Metanephros (tissue), 2 donors: ENCODE data around the gene AKAP8L. TPM values are rescaled to one million over a fixed set of nuclear protein-coding genes. Genes with fewer than 3 reads are reported as not detected.

Experiments
- small RNA-seq: library from RNA; depleted of rRNA; stranded (forward); fragments of <200 nt; gene quantifications from one replicate; pipeline ENCODE3, GENCODE V24; 2014; ENCODE audit warnings: low replicate concordance
- total RNA-seq: library from RNA; depleted of rRNA; stranded (reverse); fragments of >200 nt; gene quantifications from one replicate; pipeline ENCODE4 v1.2.3, GENCODE V29; 2014

AKAP8L gene
- total RNA-seq, result 114 TPM

DNA sequence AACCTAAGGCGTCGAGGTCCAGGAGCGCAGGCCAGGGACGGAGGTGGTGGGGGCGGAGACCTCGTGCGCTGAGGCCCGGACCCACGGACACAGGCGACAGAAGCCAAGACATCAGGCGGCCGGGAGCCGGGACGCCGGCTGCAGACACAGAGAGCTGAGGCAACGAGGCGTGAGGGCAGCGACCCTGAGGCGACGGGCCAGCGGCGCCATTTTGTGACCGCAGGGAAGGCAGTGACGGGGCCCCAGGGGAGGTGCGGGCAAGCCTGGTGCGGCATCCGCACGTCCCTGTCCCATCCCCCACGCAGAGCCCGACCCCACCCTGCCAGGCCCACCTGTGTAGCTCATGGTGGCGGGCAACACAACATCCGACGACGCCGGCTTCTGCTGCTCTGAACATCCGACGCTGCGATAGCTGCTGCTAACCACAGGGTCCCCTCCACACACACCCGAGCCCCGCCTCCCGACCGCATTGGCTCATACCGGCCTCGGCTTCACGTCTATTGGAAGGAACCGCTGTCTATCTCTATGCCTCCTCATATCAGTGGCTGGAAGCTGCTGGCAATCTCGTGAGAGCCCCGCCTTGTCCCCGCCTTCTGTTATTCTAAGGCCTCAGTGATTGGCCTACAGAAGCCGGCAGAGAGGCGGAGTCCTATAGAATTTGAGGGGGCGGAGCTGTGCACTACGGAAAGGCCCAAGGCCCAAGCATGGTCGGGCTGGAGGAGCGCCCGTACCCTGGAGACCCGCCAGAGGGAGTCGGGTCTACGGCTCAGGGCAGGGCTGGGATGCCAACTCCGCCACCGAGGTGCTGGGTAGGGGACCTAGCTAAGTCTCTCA, at the start of gene AKAP8L:
Gene AKAP8L (minus strand): TSS at position 410 of the 834 bp plus-strand sequence. CDS start 65 bp downstream, at position 345.

GRCh38 chr19:15464394-15465385, 45.9 kb upstream of the AKAP8L start, which contains the start of gene RASAL3:
Gene RASAL3 (minus strand): TSS chr19:15464544. CDS start chr19:15464358, 186 bp downstream.

DNA sequence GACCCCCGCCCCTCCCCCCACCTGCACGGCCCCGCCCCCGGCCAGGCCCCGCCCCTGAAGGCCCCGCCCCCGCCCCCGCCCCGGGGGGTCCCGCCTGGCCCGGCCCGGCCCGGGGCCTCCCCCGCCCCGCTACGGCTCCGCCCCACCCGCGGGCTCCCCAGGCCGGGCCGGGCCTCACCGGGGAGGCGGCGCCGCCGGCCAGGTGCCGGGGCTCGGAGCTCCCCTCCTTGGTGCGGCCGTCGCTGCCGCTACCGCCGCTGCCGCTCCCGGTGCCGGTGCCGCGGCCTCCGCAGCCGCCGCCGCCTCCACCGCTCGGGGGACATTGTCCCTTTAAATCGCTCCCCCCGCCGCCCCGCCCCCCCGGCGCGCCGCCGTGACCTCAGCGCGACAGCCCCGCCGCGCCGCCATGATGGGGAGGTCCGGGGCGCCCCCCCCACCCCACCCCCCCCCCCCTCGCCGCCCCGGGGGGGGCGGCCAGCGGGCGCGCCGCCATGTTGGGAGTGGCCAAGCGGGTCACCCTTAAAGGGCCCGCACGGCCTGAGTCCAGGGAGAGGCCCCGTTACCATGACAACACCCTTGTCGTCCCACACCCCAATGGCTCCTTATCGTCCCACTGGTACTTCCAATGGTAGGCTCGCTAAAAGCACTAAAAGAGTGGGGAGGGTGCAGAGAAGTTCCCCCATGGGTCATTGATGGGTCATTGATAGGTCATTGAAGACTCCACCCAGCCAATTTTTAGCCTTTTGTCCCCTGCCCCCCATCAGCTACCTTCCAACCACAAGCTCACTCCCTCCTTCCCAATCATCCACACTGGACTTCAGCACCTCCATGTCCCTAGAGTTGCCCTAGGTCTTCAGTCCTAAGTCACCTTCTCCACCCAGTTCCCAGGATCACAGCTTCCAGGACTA, 31.1 kb upstream of the AKAP8L start, which contains the start of gene WIZ:
Gene WIZ (minus strand): TSS at position 337 of the 908 bp plus-strand sequence. CDS start 1,649 bp downstream, outside the sequence.

DNA sequence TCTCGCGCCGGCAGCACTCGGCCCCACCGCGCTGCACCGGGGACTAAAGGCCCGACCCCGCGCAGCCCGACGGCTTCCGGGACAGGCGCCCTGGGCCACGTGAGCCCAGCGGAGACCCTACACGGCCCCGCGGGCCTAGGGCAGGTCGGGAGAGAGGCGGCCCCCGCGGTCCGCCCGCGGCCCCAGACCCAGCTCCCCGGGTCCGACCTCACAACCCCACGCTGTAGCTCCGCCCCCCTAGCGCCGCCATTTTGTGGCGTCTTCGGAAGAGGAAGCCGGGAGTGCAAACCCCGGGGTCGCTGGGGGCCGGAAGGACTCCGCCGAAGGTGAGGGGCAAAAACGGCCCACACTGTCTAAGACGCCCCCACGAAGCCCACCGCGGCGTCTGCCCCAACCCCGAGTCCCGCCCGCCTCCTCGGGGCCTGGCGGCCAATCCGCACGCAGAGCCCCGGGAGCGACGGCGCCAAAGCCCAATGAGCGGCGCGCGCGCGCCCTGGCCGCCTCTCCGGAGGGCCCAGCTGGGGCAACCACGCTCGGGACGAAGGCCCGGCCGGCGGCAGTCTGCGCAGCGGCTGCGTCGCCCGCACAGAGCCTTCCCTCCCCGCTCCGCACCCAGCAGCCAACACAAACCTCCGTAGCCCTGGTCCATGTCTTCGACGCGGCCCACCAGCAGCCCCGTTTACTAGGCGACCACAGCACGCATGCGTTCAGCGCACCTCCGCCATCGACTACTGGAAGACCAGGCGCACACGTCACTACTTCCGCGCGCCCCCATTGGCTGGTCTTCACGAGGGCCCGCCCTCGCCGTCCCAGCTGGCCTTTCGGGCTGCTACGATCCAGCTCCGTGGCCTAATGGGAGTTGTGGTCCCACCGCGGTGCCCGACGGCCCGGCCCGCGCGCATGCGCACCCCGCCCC, 39.4 kb downstream of the AKAP8L start, which contains the start of gene AKAP8:
Gene AKAP8 (minus strand): TSS at position 705 of the 916 bp plus-strand sequence. CDS start 56 bp downstream, at position 649.

DNA sequence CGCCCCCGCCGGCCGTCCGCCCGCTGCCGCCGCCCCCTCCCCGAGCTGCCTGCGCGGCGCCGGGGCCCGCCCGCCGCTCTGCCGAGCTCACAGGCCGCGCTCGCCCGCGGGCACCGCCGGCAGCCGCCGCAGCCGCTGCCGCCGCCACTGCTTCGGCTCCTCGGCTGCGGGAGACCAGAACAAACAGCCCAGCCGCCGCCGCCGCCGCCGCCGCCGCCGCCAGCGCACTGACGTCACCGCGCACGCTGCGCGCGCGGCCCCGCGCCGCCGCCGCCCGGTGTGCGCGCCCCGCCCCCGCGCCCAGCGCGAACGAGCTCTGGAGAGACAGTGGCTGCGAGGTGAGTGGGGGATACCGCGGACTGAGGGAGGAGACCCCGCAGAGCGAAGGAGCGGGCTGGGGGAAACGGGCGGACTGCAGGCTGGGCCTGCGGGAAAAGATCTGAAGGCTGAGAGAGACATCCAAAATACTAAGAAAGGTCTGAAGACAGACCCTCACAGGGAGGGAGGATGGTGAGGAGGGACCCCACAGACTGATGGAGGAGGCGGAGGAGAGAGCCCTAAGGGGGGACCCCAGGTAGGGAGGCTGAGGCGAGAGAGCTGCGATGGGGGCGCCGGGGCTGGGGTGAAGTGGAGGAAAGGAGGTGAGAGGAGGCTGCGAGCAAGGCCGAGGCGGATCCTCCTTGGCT, 86.3 kb downstream of the AKAP8L start, which contains the start of gene BRD4:
Gene BRD4 (minus strand): TSS at position 229 of the 686 bp plus-strand sequence. CDS start 59,440 bp downstream, outside the sequence.

Small RNA genes lying within 50 kb of the gene (small RNA-seq; reads per million reads assigned to genes)
- not detected for gene AC005776.1
- not detected for gene MIR1470

Other genes with a start within 250 kb of the AKAP8L start
- 156 TPM for gene NOTCH3, start 218.0 kb downstream of the AKAP8L start, total RNA-seq
- gene EPHX3, start 186.5 kb downstream of the AKAP8L start, total RNA-seq, result 3.0 TPM
- gene BRD4, start 86.4 kb downstream of the AKAP8L start, total RNA-seq, result 48.8 TPM
- 33.9 TPM for gene AKAP8, start 39.2 kb downstream of the AKAP8L start, total RNA-seq
- 41.1 TPM for gene WIZ, start 31.0 kb upstream of the AKAP8L start, total RNA-seq
- gene RASAL3, start 45.6 kb upstream of the AKAP8L start, total RNA-seq, result 1.9 TPM
- gene PGLYRP2, start 60.5 kb upstream of the AKAP8L start, total RNA-seq, result not detected
- gene CYP4F22, start 89.5 kb upstream of the AKAP8L start, total RNA-seq, result 0.23 TPM
- gene CYP4F8, start 196.2 kb upstream of the AKAP8L start, total RNA-seq, result not detected
- 3.3 TPM for gene CYP4F3, start 221.9 kb upstream of the AKAP8L start, total RNA-seq